GM08714 (cell line): ENCODE data around the gene CDC5L.

Experiments
- H3K4me3 ChIP-seq: fragments of 200-500 bp; sonication (Bioruptor generic); 2 replicates; pipeline ENCODE4 v1.5.1; 2014; ENCODE audit warnings: mild to moderate bottlenecking, low read length, inconsistent platforms
- ZNF274 ChIP-seq: IDR thresholded peaks from 2 replicates; pipeline ENCODE4 v1.6.1; 2012; ENCODE audit warnings: mild to moderate bottlenecking, low read depth, low read length

Gene CDC5L

DNA sequence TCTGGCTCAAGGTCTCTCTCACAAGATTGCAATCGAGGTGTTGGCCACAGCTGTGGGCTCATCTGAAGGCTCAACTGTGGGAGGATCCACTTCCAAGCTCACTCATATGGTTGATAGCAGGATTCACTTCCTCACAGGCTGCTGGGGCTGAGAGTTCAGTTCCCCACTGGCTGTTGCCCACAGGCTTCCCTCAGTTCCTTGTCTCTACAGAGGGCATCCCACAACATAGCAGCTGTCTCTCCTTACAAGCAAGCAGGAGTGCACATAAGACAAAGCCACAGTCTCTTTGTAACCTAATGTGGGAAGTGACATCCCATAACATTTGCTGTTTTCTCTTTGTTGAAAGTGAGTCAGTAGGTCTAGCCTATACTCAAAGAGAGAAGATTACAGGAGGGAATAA lies 31.0 kb upstream of the CDC5L start:
- no peak overlapping the region for H3K4me3 ChIP-seq
- no peak for TF ChIP-seq ZNF274

GRCh38 chr6:44359973-44360372 lies 27.5 kb upstream of the CDC5L start:
- no peak for TF ChIP-seq ZNF274
- H3K4me3 ChIP-seq, result no peak overlapping the region

- no peak overlapping the region for H3K4me3 ChIP-seq
- no peak for TF ChIP-seq ZNF274
Observed at GRCh38 chr6:44361947-44362346, 25.6 kb upstream of the CDC5L start.

GRCh38 chr6:44363377-44363926 lies 24.1 kb upstream of the CDC5L start:
- no peak overlapping the region for H3K4me3 ChIP-seq
- no peak for TF ChIP-seq ZNF274

DNA sequence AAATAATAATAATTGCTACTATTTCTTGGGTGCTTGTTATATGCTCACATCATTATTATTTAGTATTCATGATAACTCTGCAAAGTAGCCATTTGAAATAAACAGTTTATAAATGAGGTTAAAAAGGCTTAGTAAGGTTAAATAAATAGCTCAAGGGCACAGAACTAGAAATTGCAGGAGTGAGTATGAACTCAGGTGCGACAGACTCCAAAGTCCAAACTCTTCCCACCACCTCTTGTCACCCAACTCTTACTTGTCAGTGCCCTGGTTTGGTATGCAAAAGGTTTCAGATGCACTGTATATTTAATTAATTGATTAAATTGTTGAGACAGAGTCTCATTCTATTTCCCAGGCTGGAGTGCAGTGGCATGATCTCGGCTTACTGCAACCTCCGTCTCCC lies 20.7 kb upstream of the CDC5L start:
- H3K4me3 ChIP-seq, result no peak overlapping the region
- no peak for TF ChIP-seq ZNF274

- H3K4me3 ChIP-seq, result no peak overlapping the region
- no peak for TF ChIP-seq ZNF274
Observed at GRCh38 chr6:44367681-44368080, 19.8 kb upstream of the CDC5L start.

DNA sequence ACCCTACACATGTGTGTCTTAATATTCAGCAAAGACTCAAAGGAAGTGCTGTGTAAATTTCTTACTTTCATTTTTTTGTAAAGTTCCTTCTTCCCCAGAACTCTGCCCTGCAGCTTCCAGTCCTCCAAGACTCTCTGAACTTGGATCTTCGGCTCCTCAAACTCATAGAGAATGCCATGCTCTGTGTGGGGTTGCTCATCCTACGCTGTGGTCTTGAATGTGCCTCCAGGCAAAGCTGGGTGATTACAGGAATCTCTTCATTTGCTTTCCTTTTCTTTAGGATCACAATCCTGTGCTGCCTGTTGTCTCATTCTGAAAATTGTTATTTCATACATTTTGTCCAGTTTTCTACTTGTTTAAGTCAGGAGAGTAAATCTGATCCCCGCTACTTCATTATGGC lies 14.5 kb upstream of the CDC5L start:
- no peak for TF ChIP-seq ZNF274
- no peak overlapping the region for H3K4me3 ChIP-seq

DNA sequence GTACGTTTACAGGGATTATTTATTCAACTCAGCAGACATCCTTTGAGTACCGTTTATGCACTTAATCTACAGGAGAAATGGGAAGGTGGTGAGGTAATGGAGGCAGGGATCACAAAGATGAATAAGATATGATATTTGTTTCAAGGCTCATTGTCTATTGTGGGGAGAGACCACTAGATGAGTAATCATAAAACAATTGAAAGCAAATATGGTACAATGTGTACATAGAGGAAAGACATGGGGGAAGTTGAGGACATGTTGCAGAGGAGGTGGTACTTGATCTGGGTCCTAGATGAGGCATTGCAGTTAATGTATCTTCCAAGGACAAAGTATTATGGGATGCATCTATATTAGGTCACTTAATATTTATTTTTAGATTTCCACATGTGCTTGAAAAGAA lies 13.7 kb upstream of the CDC5L start:
- no peak overlapping the region for H3K4me3 ChIP-seq
- TF ChIP-seq ZNF274, result no peak

GRCh38 chr6:44375071-44375470 lies 12.4 kb upstream of the CDC5L start:
- TF ChIP-seq ZNF274, result no peak
- no peak overlapping the region for H3K4me3 ChIP-seq

DNA sequence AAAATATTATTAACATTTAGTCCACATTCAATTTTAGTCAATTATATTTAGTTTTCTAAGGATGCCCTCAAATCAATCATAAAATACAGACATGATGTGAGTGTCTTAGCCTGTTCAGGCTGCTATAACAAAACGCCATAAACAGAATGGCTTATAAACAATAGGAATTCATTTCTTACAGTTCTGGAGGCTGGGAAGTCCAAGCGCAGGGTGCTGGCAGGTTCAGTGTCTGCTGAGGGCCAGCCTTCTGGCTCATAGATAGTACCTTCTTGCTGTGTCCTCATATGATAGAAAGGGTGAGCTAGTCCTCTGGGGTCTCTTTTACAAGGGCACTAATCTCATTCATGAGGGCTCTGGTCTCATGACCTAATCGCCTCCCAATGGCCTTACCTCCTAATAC lies 10.0 kb upstream of the CDC5L start:
- no peak overlapping the region for H3K4me3 ChIP-seq
- no peak for TF ChIP-seq ZNF274

DNA sequence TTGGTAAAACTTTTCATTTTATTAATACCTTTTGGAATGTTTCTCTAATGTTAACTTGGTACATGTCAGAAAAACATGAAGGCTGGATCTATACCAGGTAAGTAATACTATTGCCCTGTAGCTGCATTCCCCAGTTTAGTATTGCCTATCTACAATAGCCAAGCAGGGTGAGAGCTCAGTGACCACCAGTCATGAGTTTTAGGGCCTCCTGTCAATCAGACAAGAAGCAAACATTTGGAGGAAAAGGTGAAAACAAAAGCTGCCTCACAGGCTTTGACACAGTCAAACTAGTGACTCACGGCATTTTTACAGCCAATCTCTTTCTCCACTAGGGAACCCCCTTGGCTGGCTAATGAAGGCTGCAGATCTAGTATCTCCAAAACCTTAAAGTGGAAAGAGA lies 9.5 kb upstream of the CDC5L start:
- no peak for TF ChIP-seq ZNF274

GRCh38 chr6:44381739-44382138 lies 5.8 kb upstream of the CDC5L start:
- no peak for TF ChIP-seq ZNF274
- H3K4me3 ChIP-seq, result no peak overlapping the region

More for the DNA sequence above, 9.5 kb upstream of the CDC5L start:
- H3K4me3 ChIP-seq, result no peak overlapping the region

DNA sequence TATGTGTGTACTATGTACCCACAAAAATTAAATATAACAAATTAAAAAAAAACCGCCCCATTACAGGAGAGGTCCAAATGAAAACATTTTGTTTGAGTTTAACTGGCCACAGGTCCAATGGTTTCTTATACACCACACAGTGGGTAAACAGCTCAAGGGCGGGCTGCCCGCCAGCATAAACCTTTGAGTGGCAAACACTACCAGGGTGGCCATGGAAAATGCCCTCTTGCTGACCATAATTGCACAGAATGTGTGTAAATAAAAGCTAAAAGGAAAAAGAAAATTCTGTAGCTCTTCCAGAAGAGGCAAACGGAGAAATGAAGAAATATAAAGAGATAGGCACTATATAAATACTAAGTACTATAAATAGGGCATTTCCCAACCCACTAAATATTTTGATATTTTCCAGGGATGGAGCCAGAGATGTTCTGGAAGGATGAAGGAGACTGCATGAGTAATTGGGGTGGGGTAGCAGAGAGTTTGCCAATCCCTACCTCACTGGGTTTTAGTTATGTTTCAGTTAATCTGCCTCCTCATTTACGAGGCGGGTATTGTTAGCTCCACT lies 1.1 kb upstream of the CDC5L start:
- peak overlapping the region; percentile 100 for H3K4me3 ChIP-seq
- no peak for TF ChIP-seq ZNF274

- TF ChIP-seq ZNF274, result no peak
- peak overlapping the region; percentile 100 for H3K4me3 ChIP-seq
Observed at GRCh38 chr6:44386929-44387345, 569 bp upstream of the CDC5L start.

DNA sequence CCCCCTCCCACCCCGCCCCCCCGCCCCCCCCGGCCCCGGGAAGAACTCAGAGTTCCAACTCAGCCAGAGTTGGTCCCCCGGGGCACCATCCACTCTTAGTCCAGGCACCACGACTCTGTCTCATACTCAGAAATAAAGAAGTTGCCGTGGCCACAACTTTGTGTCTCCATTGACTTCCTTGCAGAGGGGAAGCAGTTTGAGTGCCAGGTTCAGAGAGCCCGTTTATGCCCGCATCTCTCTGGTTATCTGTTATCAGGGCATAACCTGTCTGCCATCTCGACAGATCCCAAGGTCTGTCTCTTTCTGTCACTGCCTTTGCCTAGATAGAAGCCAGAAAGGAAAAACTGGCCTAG lies 605 bp downstream of the CDC5L start:
- H3K4me3 ChIP-seq, result peak overlapping the region; percentile 100
- TF ChIP-seq ZNF274, result no peak

DNA sequence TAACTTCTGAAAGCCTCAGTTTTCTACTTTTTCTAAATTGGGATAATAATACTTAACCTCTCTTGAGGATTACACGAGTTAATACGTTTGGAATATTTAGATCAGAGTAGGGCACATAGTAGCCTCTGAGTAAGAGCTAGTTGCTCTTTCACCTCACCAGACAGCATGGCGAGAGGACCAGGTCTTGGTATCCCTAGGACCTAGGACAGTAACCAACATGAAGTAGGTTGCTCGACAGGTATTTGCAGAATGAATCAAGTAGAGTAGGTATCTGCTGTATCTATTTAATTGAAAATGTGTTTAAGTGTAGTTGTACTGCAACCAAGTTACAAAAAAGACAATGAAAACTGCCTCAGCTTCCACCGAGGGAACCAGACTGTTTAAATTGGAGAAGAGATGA lies 1.4 kb downstream of the CDC5L start:
- TF ChIP-seq ZNF274, result no peak
- peak overlapping the region; percentile 100 for H3K4me3 ChIP-seq
